H1 (cell line): ENCODE data around the gene GP1BB.

Experiments used
- BRCA1 ChIP-seq: IDR thresholded peaks from 2 replicates; pipeline ENCODE4 v1.6.1; 2012; ENCODE audit warnings: low read depth, low read length, improper control_type of control experiment
- CTCF ChIP-seq, 3 experiments: IDR thresholded peaks; 1 replicate in 2 of 3; 2 replicates in 1 of 3; pipeline versions ENCODE4 v1.5.1 to v1.6.1; 2011; ENCODE audit warnings: low read length in 3 of 3, mild to moderate bottlenecking in 3 of 3, inconsistent platforms in 2 of 3, low read depth in 1 of 3, moderate library complexity in 1 of 3; ENCODE audit not compliant: insufficient read depth in 1 of 3; ENCODE audit errors: control extremely low read depth in 1 of 3
- EP300 ChIP-seq, 2 experiments: IDR thresholded peaks; 1 replicate in 1 of 2; 2 replicates in 1 of 2; pipeline ENCODE4 v1.6.1; 2011 to 2012; ENCODE audit warnings: low read depth in 2 of 2, low read length in 2 of 2, mild to moderate bottlenecking in 2 of 2, borderline replicate concordance in 1 of 2, inconsistent platforms in 1 of 2, moderate library complexity in 1 of 2
- EZH2 ChIP-seq: fragments of 200-600 bp; sonication (generic); IDR thresholded peaks from 2 replicates; pipeline ENCODE4 v1.7.1; 2012; ENCODE audit warnings: low read depth, mild to moderate bottlenecking, moderate library complexity, low read length, inconsistent platforms; ENCODE audit not compliant: severe bottlenecking
- POLR2A ChIP-seq, 2 experiments: IDR thresholded peaks; 1 replicate in 1 of 2; 2 replicates in 1 of 2; pipeline ENCODE4 v1.6.1; 2011; ENCODE audit warnings: low read depth in 2 of 2, low read length in 2 of 2, mild to moderate bottlenecking in 2 of 2; ENCODE audit errors: control extremely low read depth in 1 of 2
- ZNF274 ChIP-seq: IDR thresholded peaks from 2 replicates; pipeline ENCODE4 v1.7.0; 2012; ENCODE audit warnings: low read length, borderline replicate concordance; ENCODE audit errors: extremely low read depth

DNA sequence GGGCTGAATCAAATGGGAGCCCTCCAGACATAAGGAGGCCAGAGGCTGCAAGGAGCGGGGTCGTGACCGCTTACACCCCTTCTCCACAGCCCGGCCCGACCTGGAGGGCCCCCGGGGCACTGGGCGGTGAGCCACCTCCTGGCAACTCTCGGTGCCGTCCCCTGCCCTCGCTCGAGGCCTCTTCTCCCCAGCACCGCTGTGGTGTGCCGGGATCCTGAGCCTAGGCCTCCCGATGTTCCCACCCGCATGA is 432 bp upstream of the GP1BB start:
- TF ChIP-seq EP300 (IDR thresholded peaks at IDR 0.05; ENCODE audit: borderline replicate concordance in 1 of 2, low read depth in 2 of 2, low read length in 2 of 2) (no peak), CTCF (IDR thresholded peaks at IDR 0.05; ENCODE audit: control extremely low read depth in 1 of 3, insufficient read depth in 1 of 3, low read depth in 1 of 3, low read length in 3 of 3) (no peak), ZNF274 (no peak), BRCA1 (no peak), EZH2 (no peak), POLR2A (IDR thresholded peaks at IDR 0.05; ENCODE audit: control extremely low read depth in 1 of 2, low read depth in 2 of 2, low read length in 2 of 2) (no peak)
